ENCODE data around the gene RABL6. TPM values are rescaled to one million over a fixed set of nuclear protein-coding genes. Genes with fewer than 3 reads are reported as not detected.
"Not testable (repeated sequence)": the region's sequence is repeated elsewhere in the genome, so short reads cannot be mapped to it uniquely, and the experiment has no call there.

Gene RABL6
- total RNA-seq, 1 donor from 2014 or later: 71.2 TPM

DNA sequence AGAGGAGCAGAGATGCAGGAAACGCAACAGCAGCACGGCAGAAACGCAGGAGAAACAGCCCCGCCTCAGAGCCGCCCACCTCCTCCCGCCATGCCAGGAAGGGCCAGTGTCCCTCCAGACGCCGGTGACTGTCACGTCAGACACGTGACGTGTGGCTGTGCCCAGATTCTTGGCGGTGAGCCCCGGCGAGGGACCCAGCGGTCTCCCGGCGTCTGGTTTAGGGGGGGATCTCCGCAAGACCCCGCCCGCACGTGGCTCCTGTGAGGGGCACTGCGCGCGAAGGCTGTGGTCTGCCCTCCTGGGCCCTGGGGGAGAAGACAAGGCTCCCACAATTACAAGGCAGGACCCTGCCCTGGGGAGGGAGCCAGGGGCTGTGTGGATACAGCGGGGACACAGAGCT, 47.3 kb upstream of the RABL6 start:
- H3K4me3 ChIP-seq: no peak overlapping the region
- Mint-ChIP-seq H3K36me3 (no peaks in the 10 kb centered on the region), H3K27me3 (ENCODE audit: insufficient read depth, low read depth) (peaks cover 7% of the 10 kb centered on the region), H3K9me3 (peaks cover 4% of the 10 kb centered on the region), H3K27ac (peak overlapping the region; percentile 99), H3K4me3 (peak overlapping the region; percentile 29), H3K4me1 (peaks cover 19% of the 10 kb centered on the region)
- DNase-seq (ENCODE audit: low spot score): no peak
- no peaks in the 10 kb centered on the region for H3K36me3 ChIP-seq
- H4K20me1 ChIP-seq (ENCODE audit: low read depth): no peaks in the 10 kb centered on the region
- no peak overlapping the region for H2AFZ ChIP-seq (replicated peaks)
- H3K9ac ChIP-seq: no peak overlapping the region
- no peaks in the 10 kb centered on the region for H3K79me2 ChIP-seq (ENCODE audit: low read depth)
- H3K4me2 ChIP-seq: no peak overlapping the region
- H3K27me3 ChIP-seq: no peaks in the 10 kb centered on the region
- no peaks in the 10 kb centered on the region for H3K9me3 ChIP-seq (ENCODE audit: low read depth)
- no peak for TF ChIP-seq EZH2 (IDR thresholded peaks at IDR 0.05)
- TF ChIP-seq EZH2phosphoT487 (IDR thresholded peaks at IDR 0.05): no peak
- TF ChIP-seq, protein P1, sequence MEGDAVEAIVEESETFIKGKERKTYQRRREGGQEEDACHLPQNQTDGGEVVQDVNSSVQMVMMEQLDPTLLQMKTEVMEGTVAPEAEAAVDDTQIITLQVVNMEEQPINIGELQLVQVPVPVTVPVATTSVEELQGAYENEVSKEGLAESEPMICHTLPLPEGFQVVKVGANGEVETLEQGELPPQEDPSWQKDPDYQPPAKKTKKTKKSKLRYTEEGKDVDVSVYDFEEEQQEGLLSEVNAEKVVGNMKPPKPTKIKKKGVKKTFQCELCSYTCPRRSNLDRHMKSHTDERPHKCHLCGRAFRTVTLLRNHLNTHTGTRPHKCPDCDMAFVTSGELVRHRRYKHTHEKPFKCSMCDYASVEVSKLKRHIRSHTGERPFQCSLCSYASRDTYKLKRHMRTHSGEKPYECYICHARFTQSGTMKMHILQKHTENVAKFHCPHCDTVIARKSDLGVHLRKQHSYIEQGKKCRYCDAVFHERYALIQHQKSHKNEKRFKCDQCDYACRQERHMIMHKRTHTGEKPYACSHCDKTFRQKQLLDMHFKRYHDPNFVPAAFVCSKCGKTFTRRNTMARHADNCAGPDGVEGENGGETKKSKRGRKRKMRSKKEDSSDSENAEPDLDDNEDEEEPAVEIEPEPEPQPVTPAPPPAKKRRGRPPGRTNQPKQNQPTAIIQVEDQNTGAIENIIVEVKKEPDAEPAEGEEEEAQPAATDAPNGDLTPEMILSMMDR (IDR thresholded peaks at IDR 0.05): no peak
- peaks cover 14% of the 10 kb centered on the region for H3F3A ChIP-seq (ENCODE audit: low read depth)
- H3K4me1 ChIP-seq: peaks cover 10% of the 10 kb centered on the region
- no peak overlapping the region for H3K27ac ChIP-seq

DNA sequence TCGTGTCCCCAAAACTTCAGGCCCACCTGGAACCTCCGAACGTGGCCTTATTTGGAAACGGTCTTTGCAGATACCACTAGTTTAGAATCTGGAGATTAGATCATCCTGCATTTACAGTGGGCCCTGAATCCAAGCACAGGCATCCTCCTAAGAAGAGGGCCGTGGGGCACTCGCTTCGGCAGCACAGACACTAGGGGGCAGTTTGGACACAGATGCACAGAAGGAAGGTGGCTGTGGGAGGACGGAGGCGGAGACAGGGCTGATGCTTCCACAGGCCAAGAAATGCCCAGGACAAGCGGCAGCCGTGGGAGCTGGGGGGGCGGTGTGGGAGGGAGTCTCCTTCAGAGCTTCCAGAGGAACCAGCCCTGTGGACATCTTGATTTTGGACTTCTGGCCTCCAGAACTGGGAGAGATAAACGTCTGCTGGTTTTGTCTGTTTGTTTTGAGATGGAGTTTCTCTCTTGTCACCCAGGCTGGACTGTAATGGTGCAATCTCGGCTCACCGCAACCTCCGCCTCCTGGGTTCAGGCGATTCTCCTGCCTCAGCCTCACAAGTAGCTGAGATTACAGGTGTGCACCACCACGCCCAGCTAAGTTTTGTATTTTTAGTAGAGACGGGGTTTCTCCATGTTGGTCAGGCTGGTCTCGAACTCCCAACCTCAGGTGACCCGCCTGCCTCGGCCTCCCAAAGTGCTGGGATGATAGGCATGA, 46.8 kb upstream of the RABL6 start:
- H2AFZ ChIP-seq (replicated peaks): peak overlapping the region; percentile 83
- H3K27ac Mint-ChIP-seq: peak overlapping the region; percentile 98
- H3K9ac ChIP-seq; H3K4me1 ChIP-seq; H3K4me3 ChIP-seq; H3K36me3 ChIP-seq; H3K79me2 ChIP-seq (ENCODE audit: low read depth); H3K9me3 ChIP-seq (ENCODE audit: low read depth); H4K20me1 ChIP-seq (ENCODE audit: low read depth); H3K9me3 Mint-ChIP-seq; H3K36me3 Mint-ChIP-seq; H3K27me3 Mint-ChIP-seq (ENCODE audit: insufficient read depth, low read depth); H3K27ac ChIP-seq; H3K27me3 ChIP-seq: not testable (repeated sequence)
- peaks cover 15% of the 10 kb centered on the region for H3F3A ChIP-seq (ENCODE audit: low read depth)
- H3K4me2 ChIP-seq: peak overlapping the region; percentile 8
- TF ChIP-seq, protein P1 (IDR thresholded peaks at IDR 0.05): peak; percentile 63
- peak; percentile 79 for DNase-seq (ENCODE audit: low spot score)
- H3K4me1 Mint-ChIP-seq: peaks cover 19% of the 10 kb centered on the region
- H3K4me3 Mint-ChIP-seq: peak overlapping the region; percentile 57

DNA sequence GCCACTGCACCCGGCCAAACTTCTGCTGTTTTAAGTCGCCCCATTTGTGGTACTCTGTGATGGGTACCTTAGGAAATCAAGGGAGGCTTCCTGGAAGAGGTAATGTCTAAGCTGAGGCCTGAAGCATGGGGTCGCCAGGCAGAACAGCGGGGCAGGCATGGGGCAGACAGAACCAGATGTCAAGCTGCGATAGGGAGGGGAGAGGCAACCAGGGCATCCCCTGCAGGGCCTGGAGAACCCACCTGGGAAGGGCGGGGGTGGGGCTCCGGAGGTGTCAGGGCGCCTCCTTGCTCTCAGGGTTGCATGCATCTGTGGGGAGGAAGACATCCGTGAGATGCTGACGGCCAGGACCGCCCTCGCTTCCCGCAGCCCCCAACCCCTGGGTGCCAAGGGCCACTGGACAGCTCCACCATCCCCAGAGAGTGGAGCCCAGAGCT, 46.2 kb upstream of the RABL6 start:
- H4K20me1 ChIP-seq (ENCODE audit: low read depth): no peaks in the 10 kb centered on the region
- peaks cover 10% of the 10 kb centered on the region for H3K4me1 ChIP-seq
- no peak overlapping the region for H3K4me3 ChIP-seq
- H3K9me3 Mint-ChIP-seq: peaks cover under 1% of the 10 kb centered on the region
- no peaks in the 10 kb centered on the region for H3K27me3 Mint-ChIP-seq (ENCODE audit: insufficient read depth, low read depth)
- H3K36me3 ChIP-seq: no peaks in the 10 kb centered on the region
- no peaks in the 10 kb centered on the region for H3K9me3 ChIP-seq (ENCODE audit: low read depth)
- H2AFZ ChIP-seq (replicated peaks): no peak overlapping the region
- no peak overlapping the region for H3K9ac ChIP-seq
- H3K4me1 Mint-ChIP-seq: peaks cover 19% of the 10 kb centered on the region
- no peaks in the 10 kb centered on the region for H3K36me3 Mint-ChIP-seq
- peak overlapping the region; percentile 57 for H3K4me3 Mint-ChIP-seq
- peak overlapping the region; percentile 98 for H3K27ac Mint-ChIP-seq
- H3K79me2 ChIP-seq (ENCODE audit: low read depth): no peaks in the 10 kb centered on the region
- TF ChIP-seq EZH2phosphoT487 (IDR thresholded peaks at IDR 0.05): no peak
- H3K4me2 ChIP-seq: no peak overlapping the region
- no peak for DNase-seq (ENCODE audit: low spot score)
- peaks cover 17% of the 10 kb centered on the region for H3F3A ChIP-seq (ENCODE audit: low read depth)
- H3K27me3 ChIP-seq: peaks cover 2% of the 10 kb centered on the region
- H3K27ac ChIP-seq: no peak overlapping the region

DNA sequence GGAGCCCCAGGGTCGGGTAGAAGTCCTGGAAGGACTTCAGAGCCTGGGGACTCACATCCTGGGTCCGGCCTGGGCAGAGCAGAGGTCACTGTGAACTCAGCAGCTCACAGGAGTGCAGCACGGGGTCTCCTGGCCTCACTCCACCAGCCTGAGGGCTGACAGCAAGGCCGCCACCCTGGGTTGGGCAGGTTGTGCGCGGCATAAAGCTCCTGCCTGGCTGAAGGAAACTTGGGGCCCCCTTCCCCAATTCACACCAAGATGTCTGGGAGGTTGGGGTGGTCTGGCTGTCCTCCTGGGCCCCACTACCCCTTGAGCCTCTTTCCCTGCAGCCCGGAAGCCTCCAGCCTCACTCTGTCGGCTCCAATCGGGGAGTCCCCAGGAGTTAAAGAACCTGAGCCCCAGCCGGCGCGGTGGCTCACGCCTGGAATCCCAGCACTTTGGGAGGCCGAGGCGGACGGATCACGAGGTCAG, 45.5 kb upstream of the RABL6 start:
- no peaks in the 10 kb centered on the region for H3K9me3 Mint-ChIP-seq

More for the DNA sequence above, 45.5 kb upstream of the RABL6 start:
- Histone ChIP-seq H3K79me2 (ENCODE audit: low read depth) (no peaks in the 10 kb centered on the region), H3K4me2 (no peak overlapping the region), H3K4me3 (no peak overlapping the region), H4K20me1 (ENCODE audit: low read depth) (no peaks in the 10 kb centered on the region), H3K4me1 (peaks cover 10% of the 10 kb centered on the region), H3K27ac (no peak overlapping the region), H3K27me3 (peaks cover 9% of the 10 kb centered on the region), H3K36me3 (no peaks in the 10 kb centered on the region), H3F3A (ENCODE audit: low read depth) (peaks cover 17% of the 10 kb centered on the region), H3K9ac (no peak overlapping the region), H3K9me3 (ENCODE audit: low read depth) (no peaks in the 10 kb centered on the region), H2AFZ (replicated peaks) (no peak overlapping the region)
- DNase-seq (ENCODE audit: low spot score): no peak
- TF ChIP-seq EZH2 (IDR thresholded peaks at IDR 0.05) (no peak), EZH2phosphoT487 (IDR thresholded peaks at IDR 0.05) (no peak)
- TF ChIP-seq, protein P1 (IDR thresholded peaks at IDR 0.05): no peak
- no peak overlapping the region for H3K4me3 Mint-ChIP-seq
- H3K27ac Mint-ChIP-seq: no peak overlapping the region
- H3K36me3 Mint-ChIP-seq: no peaks in the 10 kb centered on the region
- no peaks in the 10 kb centered on the region for H3K27me3 Mint-ChIP-seq (ENCODE audit: insufficient read depth, low read depth)
- H3K4me1 Mint-ChIP-seq: peaks cover 24% of the 10 kb centered on the region

Measured in neural progenitor cell (in vitro differentiated cells).